Stimulated activated CD8-positive, alpha-beta memory T cell treated with anti-CD3 and anti-CD28 coated beads, Interleukin-7, amount 100 ng/mL, for 1 hour (primary cell): ENCODE measurements around the gene CCNH.

Source experiments
- DNase-seq, 2 donors: peaks; one replicate each; pipeline ENCODE4 v3.0.0-alpha.2; 2020; ENCODE audit warnings: low read depth in 2 of 2

Gene CCNH

DNA sequence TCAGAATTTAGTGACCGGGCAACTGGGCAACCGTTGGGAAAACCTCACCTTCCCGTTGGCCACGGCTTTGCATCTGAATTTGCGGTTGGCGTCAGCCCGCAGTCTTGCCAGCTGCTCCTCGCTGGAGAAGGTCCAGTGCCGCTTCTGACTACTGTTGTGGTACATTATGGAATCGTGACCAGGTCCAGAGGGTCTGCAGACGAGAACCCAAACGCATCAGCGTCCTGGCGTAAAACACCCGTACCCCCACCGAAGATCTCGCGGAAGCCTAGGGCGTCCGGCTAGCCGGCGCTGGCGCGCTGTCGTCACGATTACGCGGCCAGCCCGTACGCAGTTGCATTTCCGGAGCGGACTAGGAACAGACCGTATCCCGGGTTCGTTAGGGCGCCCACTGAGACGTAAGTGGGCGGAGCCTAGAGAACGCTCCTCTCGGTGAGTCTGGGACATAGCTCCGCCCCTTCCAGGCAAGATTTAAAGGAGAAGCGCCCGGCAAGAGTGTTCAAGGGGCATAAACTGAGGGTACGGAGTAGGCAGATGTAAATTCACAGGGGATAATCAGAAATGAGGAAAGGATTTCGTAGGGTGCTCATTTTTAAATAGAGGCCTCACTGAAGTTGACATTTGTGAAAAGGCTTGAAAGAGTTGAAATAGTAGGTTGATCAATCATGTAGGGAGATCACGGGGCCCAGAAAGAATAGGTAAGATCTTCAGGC is at the start of gene CCNH:
Gene CCNH (minus strand): TSS at position 301 of the 713 bp plus-strand sequence. CDS start 136 bp downstream, at position 165.
- DNase-seq: peak; percentile 88 to 90

DNA sequence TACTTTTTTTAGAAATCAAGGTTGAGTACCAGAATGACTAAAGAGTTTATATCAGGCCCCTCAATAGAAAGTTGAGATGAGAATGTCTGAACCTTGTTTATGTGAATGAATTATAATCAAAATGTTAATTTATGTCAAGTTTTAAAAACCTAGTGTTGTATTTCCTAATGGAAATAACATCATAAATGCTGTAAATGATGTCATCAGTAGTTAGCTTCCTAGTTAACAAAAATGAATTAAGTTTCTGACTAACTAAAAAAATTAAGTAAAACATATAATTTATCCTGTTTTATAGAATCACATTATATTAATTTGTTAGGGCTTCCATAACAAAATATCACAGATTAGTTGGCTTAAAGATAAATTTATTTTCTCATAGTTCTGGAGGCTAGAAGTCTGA is 45.0 kb upstream of the CCNH start:
- no peak for DNase-seq

- DNase-seq: no peak
Observed at GRCh38 chr5:87453801-87454200, 41.1 kb upstream of the CCNH start.

- no peak for DNase-seq
Observed at GRCh38 chr5:87452837-87453236, 40.1 kb upstream of the CCNH start.

DNA sequence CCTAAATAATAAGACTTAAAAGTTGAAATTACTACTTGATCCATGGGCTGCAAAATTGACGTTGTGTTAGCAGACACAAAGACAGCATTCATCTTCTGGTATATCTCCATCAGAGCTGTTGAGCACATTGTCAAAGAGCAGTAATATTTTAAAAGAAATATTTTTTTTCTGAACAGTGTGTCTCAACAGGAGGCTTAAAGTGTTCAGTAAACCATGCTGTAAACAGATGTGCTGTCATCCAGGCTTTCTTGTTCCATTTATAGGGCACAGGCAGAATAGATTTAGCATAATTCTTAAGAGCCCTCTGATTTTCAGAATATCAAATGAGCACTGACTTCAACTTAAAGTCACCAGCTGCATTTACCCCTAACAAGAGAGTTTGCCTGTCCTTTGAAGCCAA is 29.7 kb upstream of the CCNH start:
- DNase-seq: no peak

DNA sequence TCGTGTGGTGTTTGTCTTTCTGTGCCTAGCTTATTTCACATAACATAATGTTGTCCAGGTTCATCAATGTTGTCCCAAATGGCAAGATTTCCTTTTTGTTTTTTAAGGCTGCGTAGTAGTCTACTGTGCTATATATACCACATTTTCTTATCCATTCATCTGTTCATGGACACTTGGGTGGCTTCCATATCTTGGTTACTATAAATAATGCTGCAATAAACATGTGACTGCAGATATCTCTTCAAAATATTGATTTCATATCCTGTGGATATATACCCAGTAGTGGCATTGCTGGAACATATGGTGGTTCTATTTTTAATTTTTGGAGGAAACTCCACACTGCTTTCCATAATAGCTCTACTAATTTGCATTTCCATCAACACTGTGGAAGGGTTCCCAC is 25.5 kb upstream of the CCNH start:
- DNase-seq: no peak

GRCh38 chr5:87437724-87438123 is 25.0 kb upstream of the CCNH start:
- DNase-seq: no peak

- no peak for DNase-seq
Observed at GRCh38 chr5:87435144-87435694, 22.5 kb upstream of the CCNH start.

DNA sequence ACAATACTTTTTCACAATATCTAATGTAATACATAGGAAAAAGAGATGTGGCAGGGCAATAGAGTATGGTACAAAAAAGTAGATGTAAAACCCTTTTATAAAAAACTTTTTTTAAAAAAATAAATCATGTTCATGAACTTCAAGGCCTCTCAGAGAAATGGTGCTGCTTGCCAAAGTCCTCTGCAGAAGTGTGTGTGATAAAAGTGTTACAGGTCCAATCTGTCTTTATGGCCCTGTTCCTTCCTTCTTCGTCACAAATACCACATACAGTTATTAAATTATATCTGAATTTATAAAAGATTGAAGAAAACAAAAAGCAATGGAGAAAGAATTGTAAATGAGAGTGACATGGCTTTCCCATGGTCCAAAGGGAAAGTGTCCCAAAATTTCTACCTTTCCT is 21.7 kb upstream of the CCNH start:
- no peak for DNase-seq

DNA sequence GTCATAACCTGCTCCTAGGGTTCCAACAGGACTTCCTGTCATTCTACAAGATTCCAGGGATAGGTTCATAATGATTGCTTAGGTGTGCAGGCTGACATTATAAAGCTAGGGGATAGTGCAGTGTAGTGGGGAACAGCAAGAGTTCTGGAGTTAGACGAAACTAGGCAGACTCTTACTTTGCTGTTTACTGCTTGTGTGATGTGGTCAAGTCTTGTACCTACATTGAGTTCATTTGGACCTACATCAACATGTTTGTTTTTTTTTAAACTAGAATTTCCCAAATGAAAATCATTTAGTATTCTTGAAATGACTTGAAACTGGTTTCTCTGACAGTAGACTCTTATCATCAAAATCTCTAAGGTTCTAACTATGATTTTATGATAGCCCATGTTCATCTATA is 21.2 kb upstream of the CCNH start:
- DNase-seq: no peak

GRCh38 chr5:87432460-87432859 is 19.7 kb upstream of the CCNH start:
- no peak for DNase-seq

GRCh38 chr5:87430863-87431457 is 18.2 kb upstream of the CCNH start:
- DNase-seq: no peak

- no peak for DNase-seq
Observed at GRCh38 chr5:87423755-87424154, 11.0 kb upstream of the CCNH start.

GRCh38 chr5:87421307-87421706 is 8.6 kb upstream of the CCNH start:
- no peak for DNase-seq

GRCh38 chr5:87418506-87418905 is 5.8 kb upstream of the CCNH start:
- DNase-seq: no peak

DNA sequence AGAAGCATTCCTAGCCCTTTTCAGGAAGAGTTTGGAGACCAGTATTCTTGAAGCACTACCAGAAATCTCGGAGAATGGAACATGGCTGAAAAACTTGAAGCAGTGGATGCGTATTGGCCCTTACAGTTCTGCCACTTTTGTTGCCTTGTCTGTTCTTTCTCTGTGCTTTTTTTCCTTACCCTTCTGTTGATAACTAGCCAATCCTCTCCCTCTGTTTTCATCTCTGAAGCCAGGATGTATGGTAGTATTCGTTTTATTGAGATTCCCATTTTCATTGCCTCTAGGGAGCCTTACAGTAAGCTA is 564 bp upstream of the CCNH start:
- DNase-seq: no peak

GRCh38 chr5:87411973-87412629 is 629 bp downstream of the CCNH start:
- DNase-seq: peak; percentile 3 to 12

DNA sequence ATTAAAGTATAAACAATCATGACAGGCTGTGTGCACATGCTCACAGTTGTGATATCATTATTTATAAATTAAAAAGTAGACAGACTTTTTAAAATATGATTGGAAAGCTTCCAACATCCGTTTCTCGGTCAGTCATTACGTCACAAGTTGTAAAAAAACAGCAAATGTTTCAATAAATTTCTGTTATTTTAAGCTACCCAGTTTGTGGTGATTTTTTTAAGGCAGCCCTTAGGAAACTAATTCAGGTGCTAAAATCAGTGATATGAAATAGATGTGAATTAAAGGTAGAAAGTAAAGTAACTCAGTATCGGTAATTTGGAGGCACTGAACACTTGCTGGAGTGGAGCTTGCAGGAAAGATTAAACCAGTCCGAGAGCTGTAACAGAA is 1.2 kb downstream of the CCNH start:
- DNase-seq: no peak

GRCh38 chr5:87410931-87411330 is 1.8 kb downstream of the CCNH start:
- DNase-seq: no peak

- DNase-seq: no peak
Observed at GRCh38 chr5:87408204-87408603, 4.5 kb downstream of the CCNH start.

- no peak for DNase-seq
Observed at GRCh38 chr5:87405472-87406155, 7.1 kb downstream of the CCNH start.

- DNase-seq: no peak
Observed at GRCh38 chr5:87404359-87404758, 8.4 kb downstream of the CCNH start.

- DNase-seq: no peak
Observed at GRCh38 chr5:87403899-87404298, 8.8 kb downstream of the CCNH start.
